Prostate gland (tissue), 2 donors: Measurements from ENCODE around the gene HMGB2.
A peak's percentile ranks its signal among the peaks of the same experiment; 100 is the strongest.

Experiments
- POLR2A ChIP-seq: fragments of 450-650 bp; IDR thresholded peaks from one replicate; pipeline ENCODE4 v1.6.1; 2016; ENCODE audit warnings: antibody characterized with exemption, mild to moderate bottlenecking
- POLR2AphosphoS5 ChIP-seq: sonication (generic); formaldehyde crosslinking; IDR thresholded peaks from one replicate; pipeline ENCODE4 v1.6.1; 2017; ENCODE audit warnings: antibody characterized with exemption
- TF ChIP-seq, protein P1 (sequence below), 4 experiments: fragments of 200-600 bp in 2 of 4; fragments of 450-650 bp in 2 of 4; sonication (generic) in 2 of 4; IDR thresholded peaks; 1 replicate in 3 of 4; 2 replicates in 1 of 4; pipeline ENCODE4 v1.5.1; 2016 to 2019; ENCODE audit warnings: antibody characterized with exemption in 4 of 4, mild to moderate bottlenecking in 2 of 4, moderate library complexity in 2 of 4

DNA sequence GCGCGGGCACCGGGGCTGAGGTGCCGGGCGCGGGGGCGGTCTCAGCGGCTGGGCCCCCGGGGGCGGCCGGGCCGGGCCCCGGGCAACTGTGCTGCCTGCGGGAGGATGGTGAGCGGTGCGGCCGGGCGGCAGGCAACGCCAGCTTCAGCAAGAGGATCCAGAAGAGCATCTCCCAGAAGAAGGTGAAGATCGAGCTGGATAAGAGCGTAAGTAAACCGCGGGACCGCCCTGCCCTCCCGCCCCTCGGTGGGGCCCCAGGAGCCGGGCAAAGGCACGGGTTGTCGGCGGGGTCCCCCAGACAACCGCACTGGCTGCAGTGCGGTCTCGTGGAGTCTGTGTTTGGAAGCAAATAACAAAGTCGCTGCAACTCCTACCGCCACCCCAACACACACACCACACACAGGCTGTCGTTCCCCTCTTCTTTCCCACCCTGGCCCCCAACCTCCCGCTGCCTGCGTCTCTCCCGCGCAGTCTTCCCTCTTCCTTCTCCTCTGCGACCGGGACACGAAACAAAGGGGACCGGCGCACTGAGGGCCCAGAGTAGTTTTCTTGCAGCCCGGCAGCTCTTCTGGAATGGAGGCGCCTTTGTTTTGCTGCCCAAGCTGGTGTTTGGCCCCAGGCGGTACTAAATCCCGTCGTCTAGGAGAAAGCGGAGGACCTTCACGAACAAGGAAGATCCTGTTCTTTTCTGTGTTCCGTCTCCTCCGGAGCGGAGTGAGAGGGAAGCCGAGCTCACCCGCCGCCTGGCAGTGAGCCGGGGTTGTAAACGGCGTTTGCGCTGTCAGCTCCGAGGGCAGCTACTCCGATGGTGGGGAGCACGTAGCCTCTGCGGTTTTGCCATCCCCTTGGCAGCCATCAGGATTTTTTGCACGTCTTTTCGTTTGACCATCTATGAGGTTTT, 37.4 kb upstream of the HMGB2 start:
- TF ChIP-seq, protein P1, sequence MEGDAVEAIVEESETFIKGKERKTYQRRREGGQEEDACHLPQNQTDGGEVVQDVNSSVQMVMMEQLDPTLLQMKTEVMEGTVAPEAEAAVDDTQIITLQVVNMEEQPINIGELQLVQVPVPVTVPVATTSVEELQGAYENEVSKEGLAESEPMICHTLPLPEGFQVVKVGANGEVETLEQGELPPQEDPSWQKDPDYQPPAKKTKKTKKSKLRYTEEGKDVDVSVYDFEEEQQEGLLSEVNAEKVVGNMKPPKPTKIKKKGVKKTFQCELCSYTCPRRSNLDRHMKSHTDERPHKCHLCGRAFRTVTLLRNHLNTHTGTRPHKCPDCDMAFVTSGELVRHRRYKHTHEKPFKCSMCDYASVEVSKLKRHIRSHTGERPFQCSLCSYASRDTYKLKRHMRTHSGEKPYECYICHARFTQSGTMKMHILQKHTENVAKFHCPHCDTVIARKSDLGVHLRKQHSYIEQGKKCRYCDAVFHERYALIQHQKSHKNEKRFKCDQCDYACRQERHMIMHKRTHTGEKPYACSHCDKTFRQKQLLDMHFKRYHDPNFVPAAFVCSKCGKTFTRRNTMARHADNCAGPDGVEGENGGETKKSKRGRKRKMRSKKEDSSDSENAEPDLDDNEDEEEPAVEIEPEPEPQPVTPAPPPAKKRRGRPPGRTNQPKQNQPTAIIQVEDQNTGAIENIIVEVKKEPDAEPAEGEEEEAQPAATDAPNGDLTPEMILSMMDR (IDR thresholded peaks at IDR 0.05), result no peak
- TF ChIP-seq POLR2AphosphoS5 (peak; percentile 74), POLR2A (peak; percentile 36)
